ENCODE data around the gene B4GALT5. TPM values are rescaled to one million over a fixed set of nuclear protein-coding genes. Genes with fewer than 3 reads are reported as not detected.

Gene B4GALT5
- polyA plus RNA-seq, 2 of the 4 experiments (the other 2 are of a cell fraction) = 84.0 to 88.7 TPM

- DNase-seq (ENCODE audit: low read depth in 1 of 2, low spot score in 1 of 2) = no peak
- no peak for FAIRE-seq
- H3K4me1 ChIP-seq = peaks cover 37% of the 10 kb centered on the region
- TF ChIP-seq FOSB (CRISPR knock-in tag; IDR thresholded peaks at IDR 0.05) (no peak), NPAS2 (CRISPR knock-in tag; IDR thresholded peaks at IDR 0.05; ENCODE audit: borderline replicate concordance) (no peak), RCOR1 (IDR thresholded peaks at IDR 0.05; ENCODE audit: low read depth, low read length) (no peak), JUN (IDR thresholded peaks at IDR 0.05) (no peak), BCL3 (IDR thresholded peaks at IDR 0.05) (no peak), EHF (CRISPR knock-in tag; IDR thresholded peaks at IDR 0.05) (no peak), REST (IDR thresholded peaks at IDR 0.05) (no peak), USF2 (IDR thresholded peaks at IDR 0.05) (no peak), CTCF (IDR thresholded peaks at IDR 0.05) (no peak), HOXB13 (CRISPR knock-in tag; IDR thresholded peaks at IDR 0.05; ENCODE audit: low read depth) (no peak), HOXB5 (CRISPR knock-in tag; IDR thresholded peaks at IDR 0.05) (no peak), ZNF302 (CRISPR knock-in tag; IDR thresholded peaks at IDR 0.05) (no peak), MAX (IDR thresholded peaks at IDR 0.05) (no peak), ATOH8 (CRISPR knock-in tag; IDR thresholded peaks at IDR 0.05; ENCODE audit: low read depth) (no peak)
- ChIA-PET CTCF (interaction anchor here (4.3 to 8.8 kb wide), 2 partner anchors 17 to 18 kb away, joined by 22 to 83 read pairs; no protein-coding TSS in a partner anchor), POLR2A (no interaction called here)
- no peak overlapping the region for H3K4me2 ChIP-seq
- no peak overlapping the region for H3K27ac ChIP-seq
- H3K9me3 ChIP-seq = no peaks in the 10 kb centered on the region
- no peak for ATAC-seq
- no peak overlapping the region for H3K4me3 ChIP-seq
Observed at GRCh38 chr20:49592120-49592519, 121.6 kb downstream of the B4GALT5 start.

- DNase-seq (ENCODE audit: low read depth in 1 of 2, low spot score in 1 of 2) (no peak), ATAC-seq (no peak), FAIRE-seq (no peak)
- Histone ChIP-seq H3K4me3 (no peak overlapping the region), H3K9me3 (no peaks in the 10 kb centered on the region), H3K4me1 (peaks cover 32% of the 10 kb centered on the region), H3K27ac (peak overlapping the region in 1 of 2 experiments; percentile 29; a peak in 3 of 6 replicates), H3K4me2 (no peak overlapping the region)
- ChIA-PET POLR2A (no interaction called here), CTCF (interaction anchor here (1.0 to 4.3 kb wide), 3 partner anchors 12 to 50 kb away, joined by 3 to 27 read pairs (median 22); no protein-coding TSS in a partner anchor)
- TF ChIP-seq HOXA7 (CRISPR knock-in tag; IDR thresholded peaks at IDR 0.05) (no peak), PBX3 (IDR thresholded peaks at IDR 0.05) (no peak), CBX8 (IDR thresholded peaks at IDR 0.05) (no peak), ESRRA (IDR thresholded peaks at IDR 0.05; ENCODE audit: borderline replicate concordance, low read length) (no peak), CBX2 (IDR thresholded peaks at IDR 0.05; ENCODE audit: borderline replicate concordance, low read depth) (no peak), SMC3 (IDR thresholded peaks at IDR 0.05) (no peak), POLR2AphosphoS2 (conservative IDR thresholded peaks at IDR 0.05; ENCODE audit: low read length) (no peak)
- 76% methylated on average over 4 of the region's 4 CpGs for WGBS (ENCODE audit: missing lambda C conversion rate)
Observed at GRCh38 chr20:49591217-49591865, 122.3 kb downstream of the B4GALT5 start.

All from A549 (cell line).